ENCODE results near the gene BAIAP3.

DNA sequence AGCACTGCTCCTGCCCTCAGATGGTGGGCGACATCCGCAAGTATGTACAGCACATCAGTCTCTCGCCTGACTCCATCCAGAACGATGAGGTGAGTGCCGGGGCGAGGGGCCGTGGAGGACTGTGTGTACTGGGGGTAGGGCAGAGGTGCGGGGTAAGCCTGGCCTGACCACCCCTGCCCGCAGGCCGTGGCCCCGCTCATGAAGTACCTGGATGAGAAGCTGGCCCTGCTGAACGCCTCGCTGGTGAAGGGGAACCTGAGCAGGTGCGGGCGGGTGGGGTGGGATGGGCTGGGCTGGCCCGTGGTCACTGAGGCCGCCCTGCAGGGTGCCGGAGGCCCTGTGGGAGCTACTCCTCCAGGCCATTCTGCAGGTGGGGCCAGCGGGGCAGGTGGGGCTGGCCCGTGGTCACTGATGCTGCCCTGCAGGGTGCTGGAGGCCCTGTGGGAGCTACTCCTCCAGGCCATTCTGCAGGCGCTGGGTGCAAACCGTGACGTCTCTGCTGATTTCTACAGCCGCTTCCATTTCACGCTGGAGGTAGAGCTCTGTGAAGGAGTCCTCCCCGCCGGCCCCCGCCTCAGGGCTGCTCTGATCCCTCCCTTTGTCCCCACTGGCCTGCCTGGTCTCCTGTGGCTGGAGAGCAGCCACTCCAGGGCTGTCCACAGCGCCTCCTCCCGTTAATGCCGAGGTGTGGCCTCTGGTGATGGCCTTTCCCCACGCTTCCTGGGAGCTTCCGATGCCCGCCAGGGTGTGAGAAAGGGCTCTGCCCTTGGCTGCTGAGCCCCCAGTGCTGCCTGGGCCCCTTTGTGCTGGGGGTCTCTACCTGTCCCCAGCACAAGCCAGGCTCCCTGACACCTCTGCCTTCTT, 13.2 kb downstream of the BAIAP3 start:
- TF ChIP-seq POLR2A (IDR thresholded peaks at IDR 0.05) = no peak
- TF ChIP-seq, protein P1, sequence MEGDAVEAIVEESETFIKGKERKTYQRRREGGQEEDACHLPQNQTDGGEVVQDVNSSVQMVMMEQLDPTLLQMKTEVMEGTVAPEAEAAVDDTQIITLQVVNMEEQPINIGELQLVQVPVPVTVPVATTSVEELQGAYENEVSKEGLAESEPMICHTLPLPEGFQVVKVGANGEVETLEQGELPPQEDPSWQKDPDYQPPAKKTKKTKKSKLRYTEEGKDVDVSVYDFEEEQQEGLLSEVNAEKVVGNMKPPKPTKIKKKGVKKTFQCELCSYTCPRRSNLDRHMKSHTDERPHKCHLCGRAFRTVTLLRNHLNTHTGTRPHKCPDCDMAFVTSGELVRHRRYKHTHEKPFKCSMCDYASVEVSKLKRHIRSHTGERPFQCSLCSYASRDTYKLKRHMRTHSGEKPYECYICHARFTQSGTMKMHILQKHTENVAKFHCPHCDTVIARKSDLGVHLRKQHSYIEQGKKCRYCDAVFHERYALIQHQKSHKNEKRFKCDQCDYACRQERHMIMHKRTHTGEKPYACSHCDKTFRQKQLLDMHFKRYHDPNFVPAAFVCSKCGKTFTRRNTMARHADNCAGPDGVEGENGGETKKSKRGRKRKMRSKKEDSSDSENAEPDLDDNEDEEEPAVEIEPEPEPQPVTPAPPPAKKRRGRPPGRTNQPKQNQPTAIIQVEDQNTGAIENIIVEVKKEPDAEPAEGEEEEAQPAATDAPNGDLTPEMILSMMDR (IDR thresholded peaks at IDR 0.05) = no peak
